ENCODE results near the gene ATF6B. TPM values are rescaled to one million over a fixed set of nuclear protein-coding genes. Genes with fewer than 3 reads are reported as not detected.

Gene ATF6B
- total RNA-seq, 1 experiment from 2014 or later: 87.2 TPM

DNA sequence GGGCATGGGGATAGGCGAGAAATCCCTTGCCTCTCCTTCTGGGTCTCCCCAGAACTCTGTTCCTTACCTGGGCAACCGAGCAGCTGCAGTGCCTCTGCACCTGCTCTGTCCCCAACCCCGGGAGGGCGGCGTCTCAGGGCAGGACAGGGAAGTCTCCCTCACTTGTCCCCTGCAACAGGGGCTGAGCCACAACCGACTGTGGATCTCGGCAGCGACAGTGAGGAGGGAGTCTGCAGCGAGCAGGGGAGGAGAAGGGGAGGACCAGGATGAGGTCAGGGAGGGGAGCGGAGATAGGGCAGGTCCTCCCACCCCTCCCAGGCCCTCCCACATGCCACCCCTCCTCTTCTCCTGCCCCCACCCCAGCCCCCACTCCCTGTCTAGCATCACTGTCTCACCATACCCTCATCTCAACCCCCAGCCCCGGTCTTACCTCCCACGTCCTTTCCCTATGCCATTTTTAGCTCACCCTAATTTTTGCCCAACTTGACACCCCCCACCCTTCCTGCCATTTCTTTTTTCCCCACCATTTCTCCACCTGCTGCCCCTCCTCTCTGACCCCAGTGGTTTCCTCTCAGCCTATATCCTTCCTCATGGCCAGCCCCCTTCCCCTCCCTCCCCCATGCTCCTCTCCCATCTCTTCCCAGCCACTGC is 18.8 kb downstream of the ATF6B start, which contains the start of gene TNXB:
Gene TNXB (minus strand): TSS at position 225 of the 651 bp plus-strand sequence. CDS start 11,140 bp downstream, outside the sequence.
- Histone ChIP-seq H3K79me2 (ENCODE audit: low read depth) (no peaks in the 10 kb centered on the region), H4K20me1 (ENCODE audit: insufficient read depth) (no peaks in the 10 kb centered on the region), H3K27ac (no peak within 1 kb of the TSS), H2AFZ (no peak within 1 kb of the TSS), H3K9me2 (ENCODE audit: insufficient read depth) (no peaks in the 10 kb centered on the region), H3K27me3 (ENCODE audit: insufficient read depth, low read depth) (no peaks in the 10 kb centered on the region), H3K4me3 (no peak within 1 kb of the TSS), H3K4me1 (replicated peaks; ENCODE audit: insufficient read depth) (peaks cover 23% of the 10 kb centered on the region; the same call in 1 of the 2 replicates), H3K36me3 (ENCODE audit: low read depth) (no peaks in the 10 kb centered on the region), H3K9me3 (ENCODE audit: insufficient read depth, low read depth) (no peaks in the 10 kb centered on the region), H3K4me2 (peak within 1 kb of the TSS; percentile 41; the same call in 1 of the 2 replicates), H3F3A (ENCODE audit: insufficient read depth, low read depth) (peaks cover 9% of the 10 kb centered on the region)
- BruUV-seq (replicated peaks): no TSS peak
- TF ChIP-seq EZH2 (IDR thresholded peaks at IDR 0.05; ENCODE audit: low read depth): no peak
- TF ChIP-seq, protein P1, sequence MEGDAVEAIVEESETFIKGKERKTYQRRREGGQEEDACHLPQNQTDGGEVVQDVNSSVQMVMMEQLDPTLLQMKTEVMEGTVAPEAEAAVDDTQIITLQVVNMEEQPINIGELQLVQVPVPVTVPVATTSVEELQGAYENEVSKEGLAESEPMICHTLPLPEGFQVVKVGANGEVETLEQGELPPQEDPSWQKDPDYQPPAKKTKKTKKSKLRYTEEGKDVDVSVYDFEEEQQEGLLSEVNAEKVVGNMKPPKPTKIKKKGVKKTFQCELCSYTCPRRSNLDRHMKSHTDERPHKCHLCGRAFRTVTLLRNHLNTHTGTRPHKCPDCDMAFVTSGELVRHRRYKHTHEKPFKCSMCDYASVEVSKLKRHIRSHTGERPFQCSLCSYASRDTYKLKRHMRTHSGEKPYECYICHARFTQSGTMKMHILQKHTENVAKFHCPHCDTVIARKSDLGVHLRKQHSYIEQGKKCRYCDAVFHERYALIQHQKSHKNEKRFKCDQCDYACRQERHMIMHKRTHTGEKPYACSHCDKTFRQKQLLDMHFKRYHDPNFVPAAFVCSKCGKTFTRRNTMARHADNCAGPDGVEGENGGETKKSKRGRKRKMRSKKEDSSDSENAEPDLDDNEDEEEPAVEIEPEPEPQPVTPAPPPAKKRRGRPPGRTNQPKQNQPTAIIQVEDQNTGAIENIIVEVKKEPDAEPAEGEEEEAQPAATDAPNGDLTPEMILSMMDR (conservative IDR thresholded peaks at IDR 0.05): no peak
- intact Hi-C loops (cut with micrococcal nuclease; ENCODE audit: unreplicated experiment): no loop called here
- POLR2A ChIA-PET (ENCODE audit: unreplicated experiment): interaction anchor here (0.6 kb wide), 1 partner anchor 310 kb away, joined by 3 read pairs; no protein-coding TSS in a partner anchor
- CTCF ChIA-PET: no interaction called here
- DNase-seq: no peak

DNA sequence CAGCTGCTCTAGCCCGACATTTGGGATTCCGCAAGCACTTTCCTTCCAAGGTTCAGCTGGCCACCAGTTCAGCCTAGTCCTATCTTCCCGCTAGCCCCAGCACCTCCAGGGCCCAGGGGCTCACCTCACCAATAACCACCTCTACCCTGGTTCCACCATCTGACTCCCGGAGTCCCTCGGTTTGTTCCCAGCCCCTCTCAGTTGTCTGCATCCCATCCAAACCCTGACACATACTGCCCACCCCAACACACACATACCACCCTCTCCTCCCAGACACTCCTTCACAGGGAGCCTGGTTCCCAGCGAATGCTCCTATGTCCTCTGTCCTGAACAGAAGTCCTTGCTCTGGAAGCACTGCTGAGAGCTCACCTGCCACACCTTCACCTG is 19.3 kb downstream of the ATF6B start:
- Histone ChIP-seq H3K79me2 (ENCODE audit: low read depth) (no peaks in the 10 kb centered on the region), H3F3A (ENCODE audit: insufficient read depth, low read depth) (peaks cover 8% of the 10 kb centered on the region), H3K27ac (no peak overlapping the region), H2AFZ (no peak overlapping the region), H3K4me3 (no peak overlapping the region), H4K20me1 (ENCODE audit: insufficient read depth) (no peaks in the 10 kb centered on the region), H3K9me2 (ENCODE audit: insufficient read depth) (no peaks in the 10 kb centered on the region), H3K4me2 (0 out of 2 replicates have a peak overlapping the region, but pooled peaks have one; percentile 41), H3K36me3 (ENCODE audit: low read depth) (no peaks in the 10 kb centered on the region), H3K4me1 (replicated peaks; ENCODE audit: insufficient read depth) (peaks cover 18% of the 10 kb centered on the region; the same call in 1 of the 2 replicates), H3K27me3 (ENCODE audit: insufficient read depth, low read depth) (no peaks in the 10 kb centered on the region), H3K9me3 (ENCODE audit: insufficient read depth, low read depth) (no peaks in the 10 kb centered on the region)
- TF ChIP-seq EZH2 (IDR thresholded peaks at IDR 0.05; ENCODE audit: low read depth): no peak
- TF ChIP-seq, protein P1 (conservative IDR thresholded peaks at IDR 0.05): no peak
- BruUV-seq (replicated peaks): no TSS peak
- DNase-seq: no peak
- CTCF ChIA-PET: no interaction called here
- intact Hi-C loops (cut with micrococcal nuclease; ENCODE audit: unreplicated experiment): no loop called here
- POLR2A ChIA-PET (ENCODE audit: unreplicated experiment): interaction anchor here (0.6 to 0.7 kb wide), 2 partner anchors 16 to 310 kb away, joined by 3 to 4 read pairs; no protein-coding TSS in a partner anchor

DNA sequence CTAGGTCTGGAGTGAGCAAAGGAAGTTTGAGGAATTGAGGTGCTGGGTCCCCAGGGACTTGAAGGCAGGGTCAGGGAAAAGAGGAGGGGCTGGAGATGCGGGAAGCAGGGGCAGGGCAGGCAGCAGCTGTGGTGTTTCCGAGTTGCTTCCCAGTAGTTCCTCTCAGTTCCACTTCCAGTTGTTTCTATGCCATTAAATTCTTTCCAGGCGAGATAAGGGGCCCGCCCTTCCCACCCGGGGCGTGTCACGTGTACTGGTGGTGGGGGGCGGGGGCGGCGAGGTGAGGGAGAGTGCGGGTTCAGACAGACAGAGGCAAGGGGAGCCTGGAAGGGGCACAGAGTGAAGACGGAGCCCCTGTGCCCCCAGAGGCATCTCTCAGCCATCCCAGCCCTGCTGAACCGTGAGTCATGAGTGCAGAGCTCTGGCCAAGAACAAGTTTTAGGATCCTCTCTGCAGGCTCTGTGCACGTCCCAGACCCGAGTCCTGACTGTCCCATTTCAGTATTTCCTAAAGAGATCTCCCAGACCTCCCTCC is 19.9 kb downstream of the ATF6B start:
- no TSS peak for BruUV-seq (replicated peaks)
- CTCF ChIA-PET: no interaction called here
- H3K27me3 ChIP-seq (ENCODE audit: insufficient read depth, low read depth): no peaks in the 10 kb centered on the region
- peaks cover 15% of the 10 kb centered on the region; the same call in 1 of the 2 replicates for H3K4me1 ChIP-seq (replicated peaks; ENCODE audit: insufficient read depth)
- no peaks in the 10 kb centered on the region for H4K20me1 ChIP-seq (ENCODE audit: insufficient read depth)
- no peak overlapping the region for H2AFZ ChIP-seq
- no peaks in the 10 kb centered on the region for H3K9me3 ChIP-seq (ENCODE audit: insufficient read depth, low read depth)
- H3K4me2 ChIP-seq: peak overlapping the region; percentile 41; the same call in 1 of the 2 replicates
- no peak overlapping the region for H3K4me3 ChIP-seq
- intact Hi-C loops (cut with micrococcal nuclease; ENCODE audit: unreplicated experiment): no loop called here
- POLR2A ChIA-PET (ENCODE audit: unreplicated experiment): interaction anchor here (0.6 to 0.7 kb wide), 2 partner anchors 15 to 309 kb away, joined by 3 to 4 read pairs; no protein-coding TSS in a partner anchor
- H3F3A ChIP-seq (ENCODE audit: insufficient read depth, low read depth): peaks cover 8% of the 10 kb centered on the region
- no peak for DNase-seq
- no peak overlapping the region for H3K27ac ChIP-seq
- no peaks in the 10 kb centered on the region for H3K36me3 ChIP-seq (ENCODE audit: low read depth)
- no peaks in the 10 kb centered on the region for H3K79me2 ChIP-seq (ENCODE audit: low read depth)
- TF ChIP-seq EZH2 (IDR thresholded peaks at IDR 0.05; ENCODE audit: low read depth): no peak
- TF ChIP-seq, protein P1 (conservative IDR thresholded peaks at IDR 0.05): no peak
- H3K9me2 ChIP-seq (ENCODE audit: insufficient read depth): no peaks in the 10 kb centered on the region

Measured in PC-9 (cell line).